Measurements from ENCODE around the gene CCNH. TPM values are rescaled to one million over a fixed set of nuclear protein-coding genes. Genes with fewer than 3 reads are reported as not detected.

The CCNH gene
- total RNA-seq, 1 donor from 2014 or later: 36.9 TPM

DNA sequence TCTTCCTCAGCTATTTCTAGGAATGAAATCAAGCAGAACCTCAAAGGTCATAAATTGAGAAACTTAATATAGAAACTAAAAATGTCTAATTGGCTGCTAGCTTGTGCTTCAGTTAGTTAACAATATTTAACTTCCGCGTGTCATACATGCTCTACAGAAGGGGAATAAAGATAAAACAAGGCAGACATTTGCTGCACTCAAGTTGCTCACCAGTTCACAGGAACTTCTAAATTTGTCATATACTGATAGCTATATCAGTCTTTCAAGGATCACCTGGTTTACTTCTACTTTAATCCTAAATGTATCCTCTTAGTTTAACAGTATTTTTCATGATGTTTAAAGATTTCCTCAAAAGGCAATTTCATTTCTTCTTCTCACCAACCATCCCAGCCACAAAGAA, 8.4 kb downstream of the CCNH start:
- Mint-ChIP-seq H3K36me3 (ENCODE audit: low read depth) (peaks cover 24% of the 10 kb centered on the region), H3K4me1 (no peaks in the 10 kb centered on the region), H3K4me3 (no peak overlapping the region), H3K27ac (ENCODE audit: unreplicated experiment) (no peak overlapping the region), H3K27me3 (ENCODE audit: low read depth) (no peaks in the 10 kb centered on the region), H3K9me3 (no peaks in the 10 kb centered on the region)
- TF ChIP-seq, protein P1, sequence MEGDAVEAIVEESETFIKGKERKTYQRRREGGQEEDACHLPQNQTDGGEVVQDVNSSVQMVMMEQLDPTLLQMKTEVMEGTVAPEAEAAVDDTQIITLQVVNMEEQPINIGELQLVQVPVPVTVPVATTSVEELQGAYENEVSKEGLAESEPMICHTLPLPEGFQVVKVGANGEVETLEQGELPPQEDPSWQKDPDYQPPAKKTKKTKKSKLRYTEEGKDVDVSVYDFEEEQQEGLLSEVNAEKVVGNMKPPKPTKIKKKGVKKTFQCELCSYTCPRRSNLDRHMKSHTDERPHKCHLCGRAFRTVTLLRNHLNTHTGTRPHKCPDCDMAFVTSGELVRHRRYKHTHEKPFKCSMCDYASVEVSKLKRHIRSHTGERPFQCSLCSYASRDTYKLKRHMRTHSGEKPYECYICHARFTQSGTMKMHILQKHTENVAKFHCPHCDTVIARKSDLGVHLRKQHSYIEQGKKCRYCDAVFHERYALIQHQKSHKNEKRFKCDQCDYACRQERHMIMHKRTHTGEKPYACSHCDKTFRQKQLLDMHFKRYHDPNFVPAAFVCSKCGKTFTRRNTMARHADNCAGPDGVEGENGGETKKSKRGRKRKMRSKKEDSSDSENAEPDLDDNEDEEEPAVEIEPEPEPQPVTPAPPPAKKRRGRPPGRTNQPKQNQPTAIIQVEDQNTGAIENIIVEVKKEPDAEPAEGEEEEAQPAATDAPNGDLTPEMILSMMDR (conservative IDR thresholded peaks at IDR 0.05): no peak
- no peak for DNase-seq (ENCODE audit: low read depth, low spot score)

DNA sequence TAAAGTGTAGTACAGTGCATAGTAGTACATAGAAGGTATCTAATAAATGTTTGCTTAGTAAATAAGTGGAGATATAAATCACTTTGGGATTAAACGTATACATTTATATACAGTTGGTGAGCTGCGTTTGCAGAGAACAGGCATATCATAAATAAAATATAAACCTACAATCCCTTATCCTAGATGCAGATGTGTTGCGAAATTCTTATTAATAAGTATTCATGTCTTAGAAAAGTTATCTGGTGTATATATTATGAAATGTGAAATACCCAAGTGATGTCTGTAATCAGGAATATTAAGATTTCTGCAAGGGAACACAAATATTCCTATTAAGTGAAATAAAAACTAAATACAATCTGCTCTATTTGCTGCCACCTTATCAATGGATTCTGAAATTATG, 8.8 kb downstream of the CCNH start:
- H3K27me3 Mint-ChIP-seq (ENCODE audit: low read depth): no peaks in the 10 kb centered on the region
- no peak for DNase-seq (ENCODE audit: low read depth, low spot score)
- H3K9me3 Mint-ChIP-seq: no peaks in the 10 kb centered on the region
- no peak overlapping the region for H3K4me3 Mint-ChIP-seq
- TF ChIP-seq, protein P1 (conservative IDR thresholded peaks at IDR 0.05): no peak
- H3K4me1 Mint-ChIP-seq: no peaks in the 10 kb centered on the region
- no peak overlapping the region for H3K27ac Mint-ChIP-seq (ENCODE audit: unreplicated experiment)
- H3K36me3 Mint-ChIP-seq (ENCODE audit: low read depth): peaks cover 24% of the 10 kb centered on the region

DNA sequence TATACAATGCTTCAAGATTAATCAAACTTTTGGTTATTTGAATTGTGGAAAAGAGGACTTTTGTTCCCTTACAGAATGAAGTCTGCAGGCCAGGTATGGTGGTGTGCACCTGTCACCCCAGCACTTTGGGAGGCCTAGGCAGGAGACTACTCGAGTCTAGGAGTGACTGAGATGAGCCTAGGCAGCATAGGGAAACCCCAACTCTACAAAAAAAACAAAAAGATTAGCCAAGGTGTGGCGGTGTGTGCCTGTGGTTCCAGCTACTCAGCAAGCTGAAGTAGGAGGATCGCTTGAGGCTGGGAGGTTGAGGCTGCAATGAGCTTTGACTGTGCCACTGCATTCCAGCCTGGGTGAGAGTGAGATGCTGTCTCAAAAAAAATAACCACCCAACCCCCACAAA, 9.3 kb downstream of the CCNH start:
- TF ChIP-seq, protein P1 (conservative IDR thresholded peaks at IDR 0.05): no peak
- Mint-ChIP-seq H3K36me3 (ENCODE audit: low read depth) (peaks cover 21% of the 10 kb centered on the region), H3K9me3 (no peaks in the 10 kb centered on the region), H3K27me3 (ENCODE audit: low read depth) (no peaks in the 10 kb centered on the region), H3K4me3 (no peak overlapping the region), H3K4me1 (no peaks in the 10 kb centered on the region), H3K27ac (ENCODE audit: unreplicated experiment) (no peak overlapping the region)
- DNase-seq (ENCODE audit: low read depth, low spot score): no peak

DNA sequence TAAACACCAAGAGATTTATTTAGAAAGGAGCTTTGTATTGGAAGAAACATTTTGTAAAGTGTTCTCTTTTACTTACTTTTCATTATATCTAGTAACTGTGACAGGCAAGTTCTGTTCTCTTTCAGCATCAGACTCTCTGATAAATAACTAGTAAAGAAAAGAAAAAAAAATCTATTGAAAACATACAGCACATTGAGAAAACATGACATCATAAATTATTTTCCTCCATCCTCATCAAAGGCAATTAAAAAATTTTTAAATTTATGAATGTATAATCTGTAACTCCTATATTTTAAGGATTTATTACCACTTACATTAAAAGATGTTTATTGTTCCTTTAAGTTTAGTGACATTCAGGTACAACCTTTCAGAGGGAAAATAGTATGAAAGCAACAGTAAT, 11.1 kb downstream of the CCNH start:
- Mint-ChIP-seq H3K36me3 (ENCODE audit: low read depth) (peaks cover 21% of the 10 kb centered on the region), H3K4me3 (no peak overlapping the region), H3K4me1 (no peaks in the 10 kb centered on the region), H3K27me3 (ENCODE audit: low read depth) (no peaks in the 10 kb centered on the region), H3K9me3 (no peaks in the 10 kb centered on the region), H3K27ac (ENCODE audit: unreplicated experiment) (no peak overlapping the region)
- TF ChIP-seq, protein P1 (conservative IDR thresholded peaks at IDR 0.05): no peak
- no peak for DNase-seq (ENCODE audit: low read depth, low spot score)

DNA sequence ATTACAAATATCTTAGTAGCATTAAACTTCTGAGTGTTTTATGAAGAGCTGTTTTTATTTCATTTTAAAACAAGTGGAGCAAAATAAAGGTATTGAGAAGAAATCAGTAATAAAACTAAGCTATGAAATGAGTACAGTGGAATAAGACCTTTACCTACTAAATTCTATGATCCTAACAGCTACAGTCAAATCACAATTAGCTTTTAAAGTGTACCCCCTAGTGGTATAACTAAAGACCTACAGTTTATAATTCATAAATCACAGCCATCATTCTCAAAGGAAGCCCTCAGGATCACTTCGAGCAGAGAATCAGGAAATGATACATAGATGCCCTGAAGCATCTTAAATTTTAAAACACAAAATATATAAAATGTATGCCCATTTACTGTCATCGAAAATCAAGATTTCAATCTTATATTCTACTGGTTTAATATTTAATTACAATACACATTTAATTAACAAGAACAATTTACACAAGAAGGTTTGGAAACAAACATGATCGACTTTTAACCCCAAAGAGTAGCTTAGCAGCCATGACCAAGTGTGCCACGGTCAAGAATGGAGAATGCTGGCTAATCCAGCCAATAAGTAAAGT, 12.3 kb downstream of the CCNH start:
- Mint-ChIP-seq H3K27me3 (ENCODE audit: low read depth) (no peaks in the 10 kb centered on the region), H3K9me3 (no peaks in the 10 kb centered on the region), H3K27ac (ENCODE audit: unreplicated experiment) (no peak overlapping the region), H3K4me1 (no peaks in the 10 kb centered on the region), H3K36me3 (ENCODE audit: low read depth) (peaks cover 21% of the 10 kb centered on the region), H3K4me3 (no peak overlapping the region)
- TF ChIP-seq, protein P1 (conservative IDR thresholded peaks at IDR 0.05): peak; percentile 80
- DNase-seq (ENCODE audit: low read depth, low spot score): no peak

All from neural crest cell (in vitro differentiated cells).